H1 (cell line): ENCODE data around the gene LIPC. TPM values are rescaled to one million over a fixed set of nuclear protein-coding genes. Genes with fewer than 3 reads are reported as not detected.

Experiments used
- POU5F1 ChIP-seq: IDR thresholded peaks from 2 replicates; pipeline ENCODE4 v1.6.1; 2011; ENCODE audit warnings: low read depth, mild to moderate bottlenecking, low read length, moderate library complexity
- SP4 ChIP-seq: IDR thresholded peaks from 2 replicates; pipeline ENCODE4 v1.6.1; 2012; ENCODE audit warnings: low read length, inconsistent platforms
- TEAD4 ChIP-seq: IDR thresholded peaks from 2 replicates; pipeline ENCODE4 v1.6.1; 2012; ENCODE audit warnings: low read depth, low read length, inconsistent platforms, mixed read lengths
- polyA plus RNA-seq, 7 experiments: library from polyadenylated mRNA; depleted of rRNA in 3 of 7; stranded (reverse) in 5 of 7; unstranded in 2 of 7; fragments of >200 nt in 5 of 7; fragments of 200-250 nt in 2 of 7; gene quantifications; 1 replicate in 5 of 7; 2 replicates in 1 of 7; 4 replicates in 1 of 7; pipeline versions ENCODE4 v1.2.1 to v1.2.3, GENCODE V29; 2011 to 2013; ENCODE audit warnings: missing spikeins in 2 of 7, mixed read lengths in 2 of 7
- total RNA-seq: library from RNA; stranded (reverse); fragmentation: NEBNext Ultra II Directional; extraction: Animal tissue kit (Norgen Biotek cat#: 25700); gene quantifications from 2 replicates; pipeline ENCODE4 v1.2.1, GENCODE V29; 2021
- TF ChIP-seq, protein P1 (sequence below), 3 experiments: IDR thresholded peaks; 1 replicate in 2 of 3; 2 replicates in 1 of 3; pipeline versions ENCODE4 v1.5.1 to v1.6.1; 2011; ENCODE audit warnings: low read length in 3 of 3, mild to moderate bottlenecking in 3 of 3, inconsistent platforms in 2 of 3, low read depth in 1 of 3, moderate library complexity in 1 of 3; ENCODE audit not compliant: insufficient read depth in 1 of 3; ENCODE audit errors: control extremely low read depth in 1 of 3

LIPC gene
- total and polyA plus RNA-seq, 2 of the 8 experiments (the other 6 are each of a cell fraction or from before 2014, with no cell fraction given): not detected

DNA sequence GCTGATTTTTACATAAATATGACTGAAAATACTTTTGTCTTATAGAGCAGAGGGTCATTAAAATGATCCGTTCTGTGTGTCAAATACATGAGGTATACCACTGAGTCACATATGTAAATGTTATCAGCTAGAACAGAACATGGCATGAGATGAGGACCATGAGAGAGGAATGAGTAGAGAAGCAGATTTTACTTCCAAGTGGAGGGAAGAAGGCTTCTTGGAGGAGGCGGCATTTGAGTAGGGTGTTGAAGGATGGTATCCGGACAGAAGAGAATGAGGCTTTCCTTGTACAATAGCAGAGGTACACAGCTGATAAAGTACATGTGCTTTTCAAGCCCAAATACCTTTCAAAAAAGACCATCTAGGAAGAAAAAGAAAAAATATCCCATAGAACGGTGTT lies 4.8 kb downstream of the LIPC start (continued):
- TF ChIP-seq, protein P1, sequence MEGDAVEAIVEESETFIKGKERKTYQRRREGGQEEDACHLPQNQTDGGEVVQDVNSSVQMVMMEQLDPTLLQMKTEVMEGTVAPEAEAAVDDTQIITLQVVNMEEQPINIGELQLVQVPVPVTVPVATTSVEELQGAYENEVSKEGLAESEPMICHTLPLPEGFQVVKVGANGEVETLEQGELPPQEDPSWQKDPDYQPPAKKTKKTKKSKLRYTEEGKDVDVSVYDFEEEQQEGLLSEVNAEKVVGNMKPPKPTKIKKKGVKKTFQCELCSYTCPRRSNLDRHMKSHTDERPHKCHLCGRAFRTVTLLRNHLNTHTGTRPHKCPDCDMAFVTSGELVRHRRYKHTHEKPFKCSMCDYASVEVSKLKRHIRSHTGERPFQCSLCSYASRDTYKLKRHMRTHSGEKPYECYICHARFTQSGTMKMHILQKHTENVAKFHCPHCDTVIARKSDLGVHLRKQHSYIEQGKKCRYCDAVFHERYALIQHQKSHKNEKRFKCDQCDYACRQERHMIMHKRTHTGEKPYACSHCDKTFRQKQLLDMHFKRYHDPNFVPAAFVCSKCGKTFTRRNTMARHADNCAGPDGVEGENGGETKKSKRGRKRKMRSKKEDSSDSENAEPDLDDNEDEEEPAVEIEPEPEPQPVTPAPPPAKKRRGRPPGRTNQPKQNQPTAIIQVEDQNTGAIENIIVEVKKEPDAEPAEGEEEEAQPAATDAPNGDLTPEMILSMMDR (IDR thresholded peaks at IDR 0.05; ENCODE audit: control extremely low read depth in 1 of 3, insufficient read depth in 1 of 3, low read depth in 1 of 3, low read length in 3 of 3): no peak
- TF ChIP-seq SP4 (no peak), POU5F1 (no peak), TEAD4 (no peak)
